ENCODE data around the gene MYO7B. TPM values are rescaled to one million over a fixed set of nuclear protein-coding genes. Genes with fewer than 3 reads are reported as not detected.

MYO7B gene
- total RNA-seq, 2 donors from 2014 or later, result 244 to 262 TPM

DNA sequence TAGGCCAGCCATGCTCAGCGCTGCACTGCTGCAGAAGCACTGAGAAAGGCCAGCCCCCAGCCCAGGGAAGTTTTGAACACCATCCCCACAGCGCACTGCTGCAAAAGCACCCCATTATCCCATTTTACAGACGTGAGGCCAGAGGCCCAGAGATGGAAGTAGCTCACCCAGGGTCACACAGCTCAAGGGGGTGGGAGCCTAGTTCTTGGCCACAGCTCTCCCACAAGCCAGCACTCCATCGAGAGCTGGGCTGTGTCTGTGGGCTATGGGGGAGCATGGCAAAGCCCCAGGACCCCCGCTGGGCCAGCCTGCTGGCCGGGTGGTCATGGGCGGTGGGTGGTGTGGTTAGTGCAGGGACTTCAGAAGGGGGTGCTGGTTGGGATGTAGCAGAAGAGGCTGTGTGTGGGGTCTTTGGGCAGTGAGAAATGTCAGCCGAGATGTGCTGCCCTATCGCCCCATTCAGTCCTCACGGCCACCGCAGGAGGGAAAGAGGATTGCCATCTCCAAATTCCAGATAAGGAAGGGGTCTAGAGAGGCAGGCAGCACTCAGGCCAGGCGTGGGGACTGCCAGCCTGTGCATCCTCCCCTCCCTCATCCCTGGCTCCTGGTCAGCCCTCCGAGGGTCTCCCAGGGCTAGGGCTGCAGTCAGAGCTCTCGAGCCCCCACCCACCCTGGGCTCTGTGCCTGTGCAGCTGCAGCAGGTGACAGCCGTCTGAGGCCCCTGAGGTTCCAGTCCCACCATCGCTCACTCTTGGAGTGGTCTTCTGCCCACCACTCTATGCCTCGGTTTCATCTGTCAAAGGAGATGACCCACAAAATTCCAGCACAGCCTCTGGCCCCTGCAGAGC lies 93.5 kb downstream of the MYO7B start:
- ATAC-seq, result no peak
- DNase-seq, result no peak
- intact Hi-C loops (cut with DNase I, micrococcal nuclease), result no loop called here

DNA sequence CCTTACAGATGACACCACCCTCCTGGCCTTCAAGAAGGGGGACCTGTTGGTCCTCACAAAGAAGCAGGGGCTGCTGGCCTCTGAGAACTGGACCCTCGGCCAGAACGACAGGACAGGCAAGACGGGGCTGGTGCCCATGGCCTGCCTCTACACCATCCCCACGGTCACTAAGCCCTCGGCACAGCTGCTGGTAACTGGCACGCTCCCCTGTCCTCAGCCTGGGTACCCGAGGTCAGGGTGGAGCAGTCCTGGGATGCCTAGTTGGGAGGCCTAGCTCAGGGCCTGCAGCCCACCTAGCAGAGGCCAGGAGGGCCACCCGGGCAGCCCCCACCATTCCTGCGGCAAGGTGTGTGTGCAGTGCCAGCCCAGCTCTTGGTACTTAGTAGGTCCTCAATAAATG lies 94.2 kb downstream of the MYO7B start:
- DNase-seq, result no peak
- no peak for ATAC-seq
- intact Hi-C loops (cut with DNase I, micrococcal nuclease), result no loop called here

DNA sequence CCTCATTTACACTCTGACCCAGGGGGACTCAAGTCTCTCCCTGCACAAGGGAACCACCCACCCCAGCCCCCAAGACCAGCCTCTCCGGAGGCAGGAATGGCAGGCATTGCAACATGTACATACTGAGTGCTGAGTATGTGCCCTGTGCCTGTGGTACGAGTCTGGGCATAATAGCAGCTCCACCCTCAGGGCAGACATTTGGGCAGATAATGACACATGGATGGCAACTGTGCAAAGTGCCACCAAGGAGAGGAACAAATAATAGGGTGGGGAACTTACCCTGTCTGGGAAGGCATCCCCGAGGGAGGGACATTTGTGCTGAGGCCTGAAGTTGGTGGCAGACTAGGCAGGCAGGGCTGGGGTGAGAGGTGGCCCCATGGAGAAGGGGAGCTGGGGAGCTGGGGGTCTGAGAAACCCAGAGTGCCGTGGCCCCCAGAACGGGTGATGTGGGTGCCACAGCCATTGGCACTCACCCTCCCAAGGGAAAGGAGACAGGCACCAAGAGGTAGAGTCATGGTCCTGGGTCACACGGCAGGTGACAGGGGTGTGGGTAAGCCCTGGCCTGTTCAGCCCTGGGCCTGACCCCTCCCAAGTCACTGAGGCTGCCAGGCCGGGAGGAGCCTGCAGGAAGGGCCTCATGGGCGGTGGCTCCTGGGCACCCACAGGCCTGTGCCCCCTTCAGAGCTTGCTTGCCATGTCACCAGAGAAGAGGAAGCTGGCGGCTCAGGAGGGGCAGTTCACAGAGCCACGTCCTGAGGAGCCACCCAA lies 94.8 kb downstream of the MYO7B start:
- no peak for DNase-seq
- intact Hi-C loops (cut with DNase I, micrococcal nuclease), result no loop called here
- ATAC-seq, result no peak

DNA sequence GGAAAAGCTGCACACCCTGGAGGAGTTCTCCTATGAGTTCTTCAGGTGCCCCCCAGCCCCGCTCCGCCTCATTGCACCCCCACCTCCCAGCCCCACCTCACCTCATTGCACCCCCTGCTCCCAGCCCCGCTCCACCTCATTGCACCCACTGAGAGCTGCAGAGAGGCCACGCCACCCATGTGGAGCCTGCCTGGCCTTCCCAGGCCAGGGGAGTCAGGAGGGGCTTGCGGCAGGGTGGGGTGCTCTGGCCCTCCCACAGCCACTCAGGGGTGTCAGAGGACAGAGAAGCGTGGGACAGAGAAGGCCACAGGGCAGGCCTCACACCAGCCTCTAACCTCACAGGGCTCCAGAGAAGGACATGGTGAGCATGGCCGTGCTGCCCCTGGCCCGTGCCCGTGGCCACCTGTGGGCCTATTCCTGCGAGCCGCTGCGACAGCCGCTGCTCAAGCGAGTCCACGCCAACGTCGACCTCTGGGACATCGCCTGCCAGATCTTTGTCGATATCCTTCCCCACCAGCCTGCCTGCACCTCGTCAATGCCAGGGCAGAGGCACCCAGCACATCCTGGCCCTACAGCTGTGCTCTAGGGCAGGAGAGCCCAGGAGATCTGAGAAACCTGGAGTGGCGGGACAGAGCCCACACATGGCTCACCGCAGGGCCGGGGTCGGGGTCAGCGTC lies 95.5 kb downstream of the MYO7B start:
- DNase-seq (no peak), ATAC-seq (no peak)
- intact Hi-C loops (cut with DNase I, micrococcal nuclease), result no loop called here

DNA sequence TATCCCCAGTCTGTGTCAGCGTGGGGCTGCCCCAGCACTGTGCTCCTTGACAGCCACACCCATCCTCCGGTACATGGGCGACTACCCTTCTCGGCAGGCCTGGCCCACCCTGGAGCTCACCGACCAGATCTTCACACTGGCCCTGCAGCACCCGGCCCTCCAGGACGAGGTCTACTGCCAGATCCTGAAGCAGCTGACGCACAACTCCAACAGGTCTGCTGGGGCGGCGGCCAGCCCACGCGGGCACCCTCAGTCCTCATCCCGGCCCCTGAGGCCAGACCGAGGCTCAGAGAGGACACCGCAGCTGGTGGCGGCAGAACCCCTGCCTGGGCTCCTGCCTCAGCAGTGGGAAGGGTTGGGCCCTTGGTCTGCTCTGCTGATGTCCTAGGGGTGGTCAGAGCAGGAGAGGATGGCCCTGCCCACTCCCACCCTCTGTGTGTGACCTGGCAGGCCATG lies 96.1 kb downstream of the MYO7B start:
- intact Hi-C loops (cut with DNase I, micrococcal nuclease), result no loop called here
- no peak for DNase-seq
- ATAC-seq, result no peak

DNA sequence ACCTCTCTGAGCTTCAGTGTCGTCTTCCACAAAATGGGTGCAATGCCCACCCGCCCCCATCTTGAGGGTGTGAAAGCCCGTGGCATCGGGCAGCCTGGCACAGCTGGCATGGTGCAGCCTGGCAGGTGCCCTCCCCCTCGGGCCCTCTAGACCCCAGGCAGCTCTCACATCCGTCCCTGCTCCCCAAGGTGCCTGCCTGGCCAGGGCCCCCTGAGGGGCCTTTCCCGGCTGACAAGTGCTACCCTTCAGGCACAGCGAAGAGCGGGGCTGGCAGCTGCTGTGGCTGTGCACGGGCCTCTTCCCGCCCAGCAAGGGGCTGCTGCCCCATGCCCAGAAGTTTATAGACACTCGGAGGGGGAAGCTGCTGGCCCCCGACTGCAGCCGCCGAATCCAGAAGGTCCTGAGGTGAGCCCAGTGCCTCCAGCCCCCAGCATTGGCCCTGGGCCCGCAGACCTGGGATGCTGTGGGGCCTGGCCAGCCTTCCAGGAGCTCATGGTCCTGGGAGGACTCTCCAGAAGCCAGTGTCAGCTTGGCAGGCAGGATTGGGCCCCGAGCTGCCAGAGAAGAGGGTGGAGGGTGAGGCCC lies 96.6 kb downstream of the MYO7B start:
- ATAC-seq (no peak), DNase-seq (no peak)
- intact Hi-C loops (cut with DNase I, micrococcal nuclease), result no loop called here

DNA sequence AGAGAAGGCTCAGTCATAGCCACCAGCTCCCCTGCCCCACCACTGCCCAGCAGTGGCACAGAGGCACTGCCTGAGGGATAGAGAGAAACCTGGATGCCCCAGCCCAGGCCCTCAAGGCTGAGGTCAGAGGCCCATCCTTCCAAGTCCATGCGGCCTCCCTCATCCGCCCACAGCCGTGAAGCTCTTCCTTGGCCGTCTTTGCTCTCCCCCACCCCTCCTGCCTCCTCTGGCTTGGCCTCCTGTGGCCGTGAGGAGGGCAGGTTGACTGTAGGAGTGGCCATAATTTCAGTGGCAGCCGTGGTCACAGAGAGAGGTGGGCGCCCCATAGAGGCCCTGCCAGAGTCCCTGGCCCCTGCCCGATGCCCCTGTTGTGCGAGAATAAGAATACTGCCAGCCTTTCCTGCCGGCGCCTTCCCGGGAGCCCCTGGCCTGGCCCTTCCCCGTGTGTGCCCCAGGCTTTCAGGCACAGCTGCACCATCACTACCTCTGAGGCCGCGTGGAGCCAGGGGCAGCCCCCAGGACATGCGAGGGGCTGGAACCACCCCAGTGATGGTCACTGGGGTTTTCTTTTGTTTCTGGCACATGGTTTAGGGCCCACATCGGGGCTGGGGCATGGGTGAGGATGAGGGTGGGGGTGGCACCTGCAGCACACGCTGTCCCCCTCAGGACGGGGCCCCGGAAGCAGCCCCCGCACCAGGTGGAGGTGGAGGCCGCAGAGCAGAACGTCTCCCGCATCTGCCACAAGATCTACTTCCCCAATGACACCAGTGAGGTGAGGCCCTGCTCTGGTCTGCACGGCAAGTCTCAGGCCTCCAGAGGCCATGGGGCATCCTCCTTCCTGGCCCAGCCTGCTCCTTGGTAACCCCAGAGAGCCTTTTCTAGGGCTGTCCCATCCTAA lies 97.4 kb downstream of the MYO7B start:
- ATAC-seq, result no peak
- DNase-seq, result no peak
- intact Hi-C loops (cut with DNase I, micrococcal nuclease), result no loop called here

DNA sequence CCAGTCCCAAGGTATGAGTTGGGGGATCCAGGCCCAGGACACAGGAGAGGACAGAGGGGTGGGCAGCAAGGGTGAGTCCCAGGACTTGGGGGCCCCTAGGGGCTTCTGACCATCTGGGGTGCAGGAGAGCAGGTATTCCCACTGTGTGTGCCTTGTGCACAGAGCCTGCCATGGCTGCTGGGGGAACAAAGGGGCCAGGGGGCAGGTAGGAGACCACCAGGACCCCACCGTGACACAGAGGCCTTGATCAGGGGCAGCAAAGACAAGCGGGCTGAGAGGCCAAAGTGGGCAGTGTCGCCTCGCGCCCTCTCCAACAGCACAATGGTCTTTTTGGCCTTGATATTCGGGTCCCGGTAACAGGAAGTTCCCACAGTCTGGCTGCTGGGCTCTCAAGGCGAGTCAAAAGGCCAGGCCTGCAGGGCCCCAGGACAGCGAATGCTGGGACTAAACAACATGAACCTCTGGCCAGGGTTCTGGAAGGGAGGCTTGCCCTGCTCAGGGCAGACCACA lies 98.1 kb downstream of the MYO7B start:
- intact Hi-C loops (cut with DNase I, micrococcal nuclease), result no loop called here
- ATAC-seq (no peak), DNase-seq (no peak)

DNA sequence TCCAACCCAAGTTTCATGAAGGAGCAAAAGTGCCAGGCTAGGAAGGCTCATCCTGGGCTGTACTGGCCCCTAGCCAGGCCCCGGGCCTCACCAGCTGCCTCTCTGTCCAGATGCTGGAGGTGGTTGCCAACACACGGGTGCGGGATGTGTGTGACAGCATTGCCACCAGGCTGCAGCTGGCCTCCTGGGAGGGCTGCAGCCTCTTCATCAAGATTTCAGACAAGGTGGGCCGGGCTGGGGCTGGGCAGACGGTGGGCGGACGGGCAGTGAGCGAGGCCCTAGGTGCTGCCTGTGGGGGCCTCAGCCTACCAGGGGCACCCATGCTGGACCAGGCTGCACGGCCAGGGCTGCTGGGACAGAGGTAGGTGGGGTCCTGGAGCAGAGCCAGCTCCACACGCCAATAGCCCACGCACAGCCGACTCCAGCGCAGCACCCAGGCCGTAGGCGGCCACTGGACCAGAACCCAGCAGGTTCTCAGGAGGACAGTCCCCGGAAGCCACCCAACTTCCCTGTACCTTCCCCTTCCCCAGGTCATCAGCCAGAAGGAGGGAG lies 98.7 kb downstream of the MYO7B start:
- intact Hi-C loops (cut with DNase I, micrococcal nuclease), result no loop called here
- no peak for DNase-seq
- ATAC-seq, result no peak

DNA sequence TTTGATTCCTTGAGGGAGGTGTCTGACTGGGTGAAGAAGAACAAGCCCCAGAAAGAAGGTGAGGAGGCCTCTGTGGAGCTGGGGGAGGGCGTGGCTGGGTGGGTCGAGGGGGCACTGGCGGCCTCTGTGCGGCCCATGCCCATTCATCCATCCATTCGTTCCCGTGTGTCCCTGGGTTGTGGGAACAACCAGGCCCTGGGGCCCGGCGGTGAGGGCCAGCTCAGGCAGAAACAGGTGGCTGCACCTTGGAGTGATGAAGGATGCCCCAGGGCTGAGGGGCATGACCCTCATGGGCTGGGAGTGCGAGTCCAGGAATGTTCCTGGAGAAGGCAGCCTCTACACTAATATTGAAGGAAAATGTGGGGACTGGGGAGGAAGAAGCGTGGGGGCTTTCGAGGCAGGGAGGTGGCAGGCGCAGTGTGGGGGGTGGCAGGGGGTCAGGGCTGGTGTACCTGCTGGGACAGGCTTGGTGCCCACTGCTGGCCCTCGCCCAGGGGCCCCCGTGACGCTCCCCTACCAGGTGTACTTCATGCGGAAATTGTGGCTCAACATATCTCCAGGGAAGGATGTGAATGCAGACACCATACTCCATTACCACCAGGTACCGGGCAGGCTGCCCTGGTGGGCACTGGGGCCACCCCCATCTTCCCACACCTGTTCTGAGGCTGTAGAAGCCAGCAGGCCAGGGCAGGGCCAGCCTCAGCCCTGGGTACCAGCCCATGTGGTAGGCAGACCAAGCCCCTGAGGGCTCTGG lies 99.3 kb downstream of the MYO7B start:
- DNase-seq, result no peak
- intact Hi-C loops (cut with DNase I, micrococcal nuclease), result no loop called here
- ATAC-seq, result no peak

DNA sequence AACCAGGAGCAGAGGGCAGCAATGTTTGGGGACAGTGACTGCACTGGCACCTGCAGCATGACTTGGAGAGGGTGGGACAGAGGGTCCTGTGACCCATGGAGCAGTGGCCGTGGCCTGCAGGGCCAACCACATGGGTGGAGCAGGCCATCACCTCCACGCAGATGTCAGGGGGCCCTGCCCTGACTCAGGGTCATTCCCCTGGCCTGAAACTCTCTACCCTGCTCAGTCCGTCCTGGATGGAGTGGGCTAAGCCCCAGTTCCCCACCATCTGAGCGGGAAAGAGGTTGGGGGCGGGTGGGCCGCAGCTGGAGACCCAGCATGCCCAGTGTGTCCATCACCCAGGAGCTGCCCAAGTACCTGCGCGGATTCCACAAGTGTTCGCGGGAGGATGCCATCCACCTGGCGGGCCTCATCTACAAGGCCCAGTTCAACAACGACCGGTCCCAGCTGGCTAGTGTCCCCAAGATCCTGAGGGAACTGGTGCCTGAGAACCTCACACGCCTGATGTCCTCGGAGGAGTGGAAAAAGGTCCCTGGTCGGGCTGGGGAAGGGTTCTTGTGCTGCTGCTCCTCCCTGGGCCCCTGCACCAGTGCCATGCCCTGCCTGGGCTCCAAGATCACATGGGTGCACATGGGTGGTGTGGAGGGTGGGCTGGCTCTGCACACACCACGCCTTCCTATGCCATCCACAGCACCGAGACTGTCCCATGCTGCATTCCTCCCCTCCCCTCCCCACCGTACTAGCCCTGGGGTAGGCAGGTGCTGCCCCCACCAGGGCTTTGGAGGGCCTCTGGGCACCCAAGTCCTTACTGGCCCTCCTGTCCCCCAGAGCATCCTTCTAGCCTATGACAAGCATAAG lies 100.1 kb downstream of the MYO7B start:
- no peak for DNase-seq
- intact Hi-C loops (cut with DNase I, micrococcal nuclease), result no loop called here
- ATAC-seq, result peak; percentile 0

DNA sequence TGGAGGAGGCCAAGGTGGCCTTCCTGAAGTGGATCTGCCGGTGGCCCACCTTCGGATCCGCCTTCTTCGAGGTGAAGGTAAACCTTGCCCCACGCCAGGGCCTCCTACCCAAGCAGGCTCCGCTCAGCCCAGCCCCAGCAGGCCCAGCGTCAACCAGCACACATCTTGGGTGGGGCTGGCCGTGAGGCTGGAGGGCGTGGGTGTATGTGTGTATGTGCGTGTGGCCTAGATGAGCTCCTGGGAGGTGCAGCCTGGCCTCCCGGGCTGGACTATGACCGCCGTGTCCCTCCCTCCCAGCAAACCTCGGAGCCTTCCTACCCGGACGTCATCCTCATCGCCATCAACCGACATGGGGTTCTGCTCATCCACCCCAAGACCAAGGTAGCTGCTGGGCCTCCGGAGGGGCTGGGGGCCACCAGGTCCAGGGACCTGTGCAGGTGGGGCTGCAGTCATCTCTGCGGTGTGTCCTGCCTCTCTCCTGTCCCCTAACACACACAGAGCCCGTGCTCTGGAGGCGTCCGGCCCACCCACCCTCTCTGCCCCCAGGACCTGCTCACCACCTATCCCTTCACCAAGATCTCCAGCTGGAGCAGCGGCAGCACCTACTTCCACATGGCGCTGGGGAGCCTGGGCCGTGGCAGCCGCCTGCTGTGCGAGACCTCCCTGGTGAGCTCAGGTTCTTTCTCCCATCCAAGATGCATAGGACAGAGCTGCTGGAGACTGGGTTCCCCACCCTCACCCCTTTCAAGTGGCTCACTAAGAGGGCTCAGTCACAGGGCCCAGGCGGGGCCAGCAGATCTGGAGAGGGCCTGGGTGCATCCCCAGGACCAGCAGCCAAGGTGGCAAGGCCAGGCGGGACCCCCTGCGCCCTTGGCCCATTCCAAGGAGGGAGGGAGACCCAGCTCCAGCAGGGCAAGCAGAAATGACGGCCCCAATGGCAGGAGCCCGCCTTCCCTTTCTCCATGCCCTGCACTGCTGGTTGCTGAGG lies 101.1 kb downstream of the MYO7B start:
- intact Hi-C loops (cut with DNase I, micrococcal nuclease), result no loop called here
- peak in 1 of 2 donors; percentile 67 for DNase-seq
- peak; percentile 78 for ATAC-seq

DNA sequence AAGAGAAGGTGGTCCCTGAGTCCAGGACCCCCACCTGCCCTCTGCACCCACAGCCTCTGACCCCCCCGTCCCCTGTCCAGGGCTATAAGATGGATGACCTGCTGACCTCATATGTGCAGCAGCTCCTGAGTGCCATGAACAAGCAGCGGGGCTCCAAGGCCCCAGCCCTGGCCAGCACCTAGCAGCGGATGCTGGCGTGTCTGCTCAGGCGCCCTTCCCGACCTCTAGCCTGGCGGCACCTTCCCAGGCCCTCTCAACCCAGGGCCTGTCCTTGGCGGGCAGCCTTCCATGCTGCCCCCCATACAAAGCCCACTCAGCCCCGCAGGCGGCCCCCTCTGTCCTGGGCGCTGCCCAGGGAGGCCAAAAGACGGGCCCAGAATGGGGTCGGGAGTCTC lies 101.8 kb downstream of the MYO7B start:
- ATAC-seq, result no peak
- DNase-seq, result no peak
- intact Hi-C loops (cut with DNase I, micrococcal nuclease), result no loop called here

DNA sequence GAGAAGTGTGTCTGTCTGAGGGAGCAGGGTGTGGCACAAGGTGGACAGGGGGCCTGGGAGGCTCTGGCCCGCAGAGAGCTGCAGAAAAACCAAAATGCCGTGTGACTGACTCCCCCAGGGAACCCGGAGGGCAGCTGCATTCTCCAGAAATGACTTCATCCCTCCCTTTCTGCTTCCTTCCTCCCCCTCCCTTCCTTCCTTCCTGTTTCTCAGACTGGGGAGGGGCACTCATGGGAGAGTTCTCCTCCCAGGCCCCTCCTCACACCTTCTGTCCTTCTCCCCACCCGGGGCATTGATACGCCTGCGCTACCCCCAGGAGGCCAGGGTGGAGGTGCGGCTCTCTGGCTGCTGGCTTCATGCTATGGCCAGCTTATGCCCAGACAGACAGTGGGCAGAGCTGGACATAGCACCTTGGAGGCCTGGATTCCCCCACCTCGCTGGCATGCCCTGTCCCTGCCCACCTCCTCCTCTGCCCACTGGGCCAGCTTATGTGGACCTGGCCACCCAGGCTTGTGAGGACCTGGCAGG lies 102.3 kb downstream of the MYO7B start:
- DNase-seq (no peak), ATAC-seq (no peak)
- intact Hi-C loops (cut with DNase I, micrococcal nuclease), result no loop called here

Measured in left colon (tissue), 2 donors.